Germinal center (tissue), 1 donor: ENCODE data around the gene CD302.
"Not testable (repeated sequence)": the region's sequence is repeated elsewhere in the genome, so short reads cannot be mapped to it uniquely, and the experiment has no call there.

Source experiments
- DNase-seq: peaks from one replicate; pipeline ENCODE4 v3.0.0; 2012; ENCODE audit warnings: mixed read lengths, low spot score

Gene CD302

GRCh38 chr2:159748089-159748488 is 49.9 kb downstream of the CD302 start:
- no peak for DNase-seq

- not testable (repeated sequence) for DNase-seq
These were observed 52.8 kb downstream of the CD302 start for GRCh38 chr2:159745237-159745636.

GRCh38 chr2:159744363-159744762 is 53.6 kb downstream of the CD302 start:
- no peak for DNase-seq

GRCh38 chr2:159742846-159743245 is 55.2 kb downstream of the CD302 start:
- DNase-seq: no peak

GRCh38 chr2:159738509-159739390 is 59.3 kb downstream of the CD302 start:
- DNase-seq: no peak

GRCh38 chr2:159737917-159738296 is 60.1 kb downstream of the CD302 start:
- no peak for DNase-seq

GRCh38 chr2:159737292-159737916 is 60.6 kb downstream of the CD302 start:
- no peak for DNase-seq

GRCh38 chr2:159736048-159736447 is 62.0 kb downstream of the CD302 start:
- no peak for DNase-seq

GRCh38 chr2:159735648-159736047 is 62.4 kb downstream of the CD302 start:
- no peak for DNase-seq

GRCh38 chr2:159728629-159729028 is 69.4 kb downstream of the CD302 start:
- no peak for DNase-seq

- DNase-seq: no peak
These were observed 72.3 kb downstream of the CD302 start for GRCh38 chr2:159725713-159726112.

- not testable (repeated sequence) for DNase-seq
These were observed 73.0 kb downstream of the CD302 start for GRCh38 chr2:159724795-159725572.

GRCh38 chr2:159722580-159722979 is 75.4 kb downstream of the CD302 start:
- no peak for DNase-seq

- DNase-seq: no peak
These were observed 77.3 kb downstream of the CD302 start for GRCh38 chr2:159720676-159721075.
